AG09309 (cell line): Measurements from ENCODE around the gene TRPV6.

Experiments
- DNase-seq: peaks from one replicate; pipeline ENCODE4 v3.0.0-alpha.2; 2010; ENCODE audit warnings: low read depth
- H3K4me3 ChIP-seq: 2 replicates; pipeline ENCODE4 v1.5.1; 2011; ENCODE audit warnings: mild to moderate bottlenecking, low read depth, low read length, moderate library complexity; ENCODE audit not compliant: control insufficient read depth
- CTCF ChIP-seq: IDR thresholded peaks from 2 replicates; pipeline ENCODE4 v1.5.1; 2011; ENCODE audit warnings: mild to moderate bottlenecking, low read depth, low read length, inconsistent platforms; ENCODE audit not compliant: insufficient read depth, control insufficient read depth; ENCODE audit errors: missing control alignments

Gene TRPV6

GRCh38 chr7:142862351-142862750, 23.2 kb downstream of the TRPV6 start:
- DNase-seq = no peak
- TF ChIP-seq CTCF = no peak
- H3K4me3 ChIP-seq = no peak overlapping the region

- no peak for TF ChIP-seq CTCF
- H3K4me3 ChIP-seq = no peak overlapping the region
- DNase-seq = no peak
Measured at GRCh38 chr7:142860968-142861367, 24.6 kb downstream of the TRPV6 start.

GRCh38 chr7:142859829-142860228, 25.7 kb downstream of the TRPV6 start:
- no peak for DNase-seq
- no peak overlapping the region for H3K4me3 ChIP-seq
- TF ChIP-seq CTCF = no peak

- DNase-seq = no peak
- no peak overlapping the region for H3K4me3 ChIP-seq
- TF ChIP-seq CTCF = no peak
Measured at GRCh38 chr7:142859411-142859810, 26.1 kb downstream of the TRPV6 start.

- no peak for TF ChIP-seq CTCF
- no peak for DNase-seq
- no peak overlapping the region for H3K4me3 ChIP-seq
Measured at GRCh38 chr7:142857625-142858024, 27.9 kb downstream of the TRPV6 start.

- no peak for DNase-seq
- H3K4me3 ChIP-seq = no peak overlapping the region
- TF ChIP-seq CTCF = no peak
Measured at GRCh38 chr7:142856565-142857245, 28.8 kb downstream of the TRPV6 start.
